H7 (cell line): Measurements from ENCODE around the gene SIM2. TPM values are rescaled to one million over a fixed set of nuclear protein-coding genes. Genes with fewer than 3 reads are reported as not detected.
A peak's percentile ranks its signal among the peaks of the same experiment; 100 is the strongest.

ENCODE experiments used
- DNase-seq: peaks from one replicate; pipeline ENCODE4 v3.0.0; 2012
- H3K27me3 ChIP-seq: 2 replicates; pipeline ENCODE4 v1.6.0; 2011; ENCODE audit warnings: mild to moderate bottlenecking, low read length; ENCODE audit not compliant: control insufficient read depth, insufficient read depth
- H3K36me3 ChIP-seq: replicated peaks from 2 replicates; pipeline ENCODE4 v1.5.1; 2011; ENCODE audit warnings: low read length; ENCODE audit not compliant: control insufficient read depth, insufficient read depth
- H3K4me3 ChIP-seq: 2 replicates; pipeline ENCODE4 v1.5.1; 2011; ENCODE audit warnings: low read depth, mild to moderate bottlenecking, control low read depth, low read length, moderate library complexity; ENCODE audit not compliant: insufficient read depth
- total RNA-seq: library from RNA; depleted of rRNA; stranded (reverse); fragments of >200 nt; shearing (Covaris generic); gene quantifications from 2 replicates; pipeline ENCODE4 v1.2.3, GENCODE V29; 2014

SIM2 gene
- total RNA-seq, 1 experiment from 2014 or later, result 0.07 TPM

- Histone ChIP-seq H3K27me3 (peaks cover 89% of the 10 kb centered on the region), H3K36me3 (no peaks in the 10 kb centered on the region), H3K4me3 (peak overlapping the region; percentile 18; the same call in 1 of the 2 replicates)
- peak; percentile 89 for DNase-seq
These were observed 6.0 kb upstream of the SIM2 start for GRCh38 chr21:36692835-36693488.

GRCh38 chr21:36693489-36694030 is 5.4 kb upstream of the SIM2 start:
- Histone ChIP-seq H3K36me3 (no peaks in the 10 kb centered on the region), H3K27me3 (peaks cover 95% of the 10 kb centered on the region), H3K4me3 (peak overlapping the region; percentile 18; the same call in 1 of the 2 replicates)
- peak; percentile 73 for DNase-seq

GRCh38 chr21:36694031-36694515 is 4.8 kb upstream of the SIM2 start:
- Histone ChIP-seq H3K4me3 (no peak overlapping the region), H3K36me3 (no peaks in the 10 kb centered on the region), H3K27me3 (peaks cover 100% of the 10 kb centered on the region)
- DNase-seq, result peak; percentile 67

GRCh38 chr21:36694593-36695282 is 4.2 kb upstream of the SIM2 start:
- Histone ChIP-seq H3K36me3 (no peaks in the 10 kb centered on the region), H3K4me3 (no peak overlapping the region), H3K27me3 (peaks cover 100% of the 10 kb centered on the region)
- DNase-seq, result peak; percentile 56

GRCh38 chr21:36695283-36695634 is 3.7 kb upstream of the SIM2 start:
- no peak for DNase-seq
- Histone ChIP-seq H3K4me3 (no peak overlapping the region), H3K36me3 (no peaks in the 10 kb centered on the region), H3K27me3 (peaks cover 100% of the 10 kb centered on the region)

- Histone ChIP-seq H3K27me3 (peaks cover 100% of the 10 kb centered on the region), H3K4me3 (no peak overlapping the region), H3K36me3 (no peaks in the 10 kb centered on the region)
- peak; percentile 84 for DNase-seq
These were observed 3.1 kb upstream of the SIM2 start for GRCh38 chr21:36695671-36696389.

- Histone ChIP-seq H3K4me3 (no peak overlapping the region), H3K36me3 (no peaks in the 10 kb centered on the region), H3K27me3 (peaks cover 100% of the 10 kb centered on the region)
- DNase-seq, result peak; percentile 59
These were observed 2.4 kb upstream of the SIM2 start for GRCh38 chr21:36696390-36697059.

GRCh38 chr21:36697060-36697850 is 1.7 kb upstream of the SIM2 start:
- H3K4me3 ChIP-seq, result no peak overlapping the region
- no peaks in the 10 kb centered on the region for H3K36me3 ChIP-seq
- H3K27me3 ChIP-seq, result peaks cover 100% of the 10 kb centered on the region
- DNase-seq, result peak; percentile 88

GRCh38 chr21:36697851-36698384 is 997 bp upstream of the SIM2 start:
- Histone ChIP-seq H3K27me3 (peaks cover 100% of the 10 kb centered on the region), H3K36me3 (no peaks in the 10 kb centered on the region), H3K4me3 (peak overlapping the region; percentile 1; the same call in 1 of the 2 replicates)
- no peak for DNase-seq

- Histone ChIP-seq H3K4me3 (peak overlapping the region; percentile 28), H3K27me3 (peaks cover 100% of the 10 kb centered on the region), H3K36me3 (no peaks in the 10 kb centered on the region)
- peak; percentile 87 for DNase-seq
These were observed 432 bp upstream of the SIM2 start for GRCh38 chr21:36698385-36698980.

- peak overlapping the region; percentile 28 for H3K4me3 ChIP-seq
- peaks cover 100% of the 10 kb centered on the region for H3K27me3 ChIP-seq
- peak; percentile 77 for DNase-seq
- no peaks in the 10 kb centered on the region for H3K36me3 ChIP-seq
These were observed 805 bp downstream of the SIM2 start for GRCh38 chr21:36699546-36700294.

- DNase-seq, result peak; percentile 70
- Histone ChIP-seq H3K36me3 (no peaks in the 10 kb centered on the region), H3K27me3 (peaks cover 100% of the 10 kb centered on the region), H3K4me3 (no peak overlapping the region; the same call in 1 of the 2 replicates)
These were observed 1.5 kb downstream of the SIM2 start for GRCh38 chr21:36700295-36700970.
